ENCODE data around the gene AANAT. TPM values are rescaled to one million over a fixed set of nuclear protein-coding genes. Genes with fewer than 3 reads are reported as not detected.

The AANAT gene
- polyA plus RNA-seq, 4 donors: 0.30 to 0.47 (median 0.38) TPM

DNA sequence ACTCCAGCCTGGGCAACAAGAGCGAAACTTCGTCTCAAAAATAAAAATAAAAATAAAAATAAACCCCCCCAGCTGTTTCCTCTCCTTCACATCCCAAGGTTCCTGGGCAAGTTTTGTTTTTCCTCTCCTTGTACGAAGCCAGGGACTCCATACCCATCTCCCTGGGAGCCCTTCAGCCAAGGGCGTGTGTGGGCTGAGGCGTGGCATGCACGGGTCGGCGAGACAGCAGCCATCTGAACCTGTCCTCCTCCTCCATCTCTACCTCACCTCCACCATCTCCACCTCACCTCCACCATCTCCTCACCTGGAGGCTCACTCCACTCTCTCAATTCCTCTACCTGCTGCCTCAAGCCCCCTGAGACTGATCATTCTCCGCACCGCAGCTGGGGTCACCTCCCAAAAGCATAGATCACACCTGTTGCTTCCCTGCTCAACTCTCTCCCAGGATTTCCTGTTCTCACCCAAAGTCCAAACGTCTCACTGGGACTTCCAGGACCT lies 16.9 kb downstream of the AANAT start:
- DNase-seq (ENCODE audit: low read depth in 4 of 4, low spot score in 2 of 4): no peak

DNA sequence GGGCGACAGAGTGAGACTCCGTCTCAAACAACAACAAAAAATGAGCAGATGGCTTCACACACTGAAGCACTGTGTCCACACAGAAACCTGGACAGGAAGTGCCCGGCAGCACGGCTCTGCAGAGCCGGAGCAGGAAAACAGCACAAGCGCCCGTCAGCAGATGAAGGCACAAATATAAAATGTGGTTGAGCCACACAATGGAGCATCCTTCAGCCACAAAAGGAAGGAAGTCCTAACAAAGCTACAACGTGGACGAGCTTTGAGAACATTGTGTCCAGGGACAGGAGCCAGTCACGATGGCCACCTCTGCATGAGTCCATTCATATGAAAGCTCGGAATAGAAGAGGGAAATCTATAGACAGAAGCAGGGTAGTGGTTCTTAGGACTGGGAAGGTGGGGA lies 18.2 kb downstream of the AANAT start:
- DNase-seq (ENCODE audit: low read depth in 4 of 4, low spot score in 2 of 4): no peak

DNA sequence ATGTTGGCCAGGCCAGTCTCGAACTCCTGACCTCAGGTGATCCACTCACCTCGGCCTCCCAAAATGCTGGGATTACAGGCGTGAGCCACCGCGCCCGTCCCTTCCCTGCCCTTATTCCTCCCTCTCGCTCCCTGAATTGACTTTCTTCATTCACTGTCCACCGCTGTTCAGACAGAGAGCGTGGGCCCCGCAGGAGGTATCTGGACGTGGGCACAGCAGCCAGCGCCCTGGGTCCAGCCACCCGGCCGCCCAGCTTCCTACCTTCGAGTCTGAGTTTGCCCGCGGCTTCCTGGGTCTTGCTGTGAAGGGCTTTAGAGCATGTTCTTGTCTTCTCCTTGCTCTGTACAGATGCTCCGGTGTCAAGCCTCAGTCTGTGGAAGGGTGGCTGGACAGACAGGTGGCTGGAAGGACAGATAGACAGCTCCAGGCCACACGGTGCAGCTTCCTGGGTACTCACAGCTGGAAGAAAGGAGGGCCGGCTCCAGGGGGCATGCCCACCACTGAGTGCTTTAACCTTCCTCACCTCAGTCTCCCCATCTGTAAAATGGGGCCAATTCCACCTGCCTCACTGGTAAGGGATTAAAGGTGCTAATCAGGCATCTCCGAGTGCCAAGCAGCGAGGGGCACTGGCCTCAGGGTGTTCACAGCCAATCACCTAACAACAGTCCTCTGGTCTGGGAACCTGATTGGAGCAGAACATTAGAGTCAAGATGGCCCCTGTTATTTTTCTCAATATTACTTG lies 20.2 kb downstream of the AANAT start:
- DNase-seq (ENCODE audit: low read depth in 4 of 4, low spot score in 2 of 4): no peak

DNA sequence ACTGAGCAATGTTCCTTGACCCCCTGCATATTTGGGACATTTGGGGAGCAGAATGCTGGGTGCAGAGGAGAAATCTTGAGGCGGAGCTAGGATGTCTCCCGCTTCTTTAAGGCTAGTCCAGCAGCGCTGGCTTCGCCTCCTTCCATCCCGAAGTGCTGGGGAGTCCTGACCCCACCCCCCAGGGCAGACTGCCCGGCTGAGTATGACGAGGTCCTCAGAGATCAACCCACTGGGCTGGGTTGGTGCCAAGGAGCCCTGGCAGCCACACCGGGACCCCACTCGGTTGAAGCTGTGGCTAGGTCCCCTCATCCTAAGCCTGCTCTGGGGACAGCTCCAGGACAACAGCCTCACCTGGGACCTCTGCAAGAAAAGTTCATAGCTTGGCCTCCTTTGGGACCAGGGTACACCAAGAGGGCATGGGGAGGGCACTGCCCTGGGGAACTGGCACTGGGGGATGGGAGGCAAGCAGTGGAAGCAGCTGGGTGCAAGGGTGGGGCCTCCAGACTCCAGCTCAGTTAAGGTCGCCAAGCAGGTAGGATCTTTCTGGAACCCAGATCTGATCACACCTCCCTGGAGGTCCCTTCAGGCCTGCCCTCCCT lies 22.8 kb downstream of the AANAT start:
- DNase-seq (ENCODE audit: low read depth in 4 of 4, low spot score in 2 of 4): no peak

DNA sequence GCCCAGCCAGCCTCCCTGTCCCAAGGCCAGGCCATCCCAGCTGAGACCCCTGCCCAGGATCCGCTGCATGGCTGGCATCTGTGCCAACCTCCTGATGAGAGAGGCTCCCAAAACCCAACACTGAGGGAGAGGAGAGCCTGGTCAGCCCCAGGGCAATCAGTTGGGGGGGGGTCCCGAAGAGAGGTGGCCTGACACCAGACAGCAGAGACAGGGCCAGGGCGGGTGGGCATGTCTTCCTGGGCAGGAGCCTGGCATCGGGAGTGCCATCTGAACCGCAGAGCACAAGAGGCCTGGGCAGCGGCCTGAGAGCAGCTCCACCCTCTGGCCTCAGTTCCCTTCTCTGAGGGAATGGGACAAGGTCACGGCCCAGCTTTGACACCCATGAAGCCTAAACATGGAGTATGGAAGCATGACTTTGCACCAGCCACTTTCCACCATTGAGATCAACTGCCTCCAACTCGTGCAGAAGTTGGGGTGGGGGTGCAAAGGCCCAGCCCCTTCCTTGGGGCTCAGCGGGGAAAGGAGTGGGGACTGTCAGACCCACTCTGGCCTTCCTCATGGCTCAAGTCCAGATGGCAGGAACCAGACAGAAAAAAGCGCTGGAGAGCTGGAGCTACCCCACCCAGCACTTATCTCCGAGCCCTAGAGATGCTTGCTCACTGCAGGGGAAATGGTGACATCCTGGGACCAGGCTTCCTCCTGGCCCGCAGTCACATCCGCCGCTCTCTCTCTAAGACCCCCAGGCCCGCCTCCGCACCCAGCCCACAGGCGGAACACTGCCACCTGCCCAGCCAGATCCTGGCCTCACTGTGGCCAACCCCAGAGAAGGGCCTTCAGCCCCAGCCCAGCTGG lies 24.1 kb downstream of the AANAT start:
- DNase-seq (ENCODE audit: low read depth in 4 of 4, low spot score in 2 of 4): no peak

DNA sequence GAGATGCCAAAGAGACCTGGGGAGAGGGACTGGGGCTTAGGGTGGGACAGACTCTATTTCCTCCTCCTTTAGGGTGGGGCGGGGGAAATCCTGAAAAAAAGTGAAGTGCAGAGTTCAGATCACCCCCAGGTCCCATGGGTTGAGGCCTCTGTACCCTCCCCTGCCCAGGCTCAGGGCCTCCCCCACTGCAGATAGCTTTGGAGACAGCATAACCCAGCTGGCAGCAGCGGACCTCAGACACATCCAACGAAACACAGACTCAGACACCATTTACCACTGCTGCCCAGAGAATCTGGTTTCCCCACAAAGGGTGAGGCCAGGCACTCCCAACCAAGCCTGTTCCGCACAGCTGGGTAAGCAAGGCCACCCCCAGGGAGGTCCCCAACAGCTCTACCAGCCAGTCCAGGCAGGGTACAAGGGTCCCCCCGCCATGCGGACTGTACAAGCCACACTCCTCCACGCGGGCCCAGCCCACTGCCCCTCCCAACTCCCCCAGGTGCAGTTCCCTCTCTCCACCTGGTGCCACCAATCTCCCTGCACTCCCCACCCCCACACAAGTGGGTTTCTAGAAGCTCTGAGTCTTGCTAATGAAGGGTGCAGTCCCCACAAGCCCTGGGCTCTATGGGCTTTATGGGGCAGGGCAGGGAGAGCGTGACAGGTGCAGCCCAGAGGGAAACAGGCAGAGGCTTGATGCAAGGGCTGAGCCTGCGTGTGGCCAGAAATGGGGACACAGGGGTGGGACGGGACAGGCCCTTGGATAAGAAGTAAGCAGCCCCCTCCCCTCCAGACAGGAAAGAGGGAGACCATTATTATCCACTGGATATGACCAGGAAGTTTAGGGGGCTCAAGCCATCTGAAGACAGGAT lies 25.0 kb downstream of the AANAT start:
- no peak for DNase-seq (ENCODE audit: low read depth in 4 of 4, low spot score in 2 of 4)

DNA sequence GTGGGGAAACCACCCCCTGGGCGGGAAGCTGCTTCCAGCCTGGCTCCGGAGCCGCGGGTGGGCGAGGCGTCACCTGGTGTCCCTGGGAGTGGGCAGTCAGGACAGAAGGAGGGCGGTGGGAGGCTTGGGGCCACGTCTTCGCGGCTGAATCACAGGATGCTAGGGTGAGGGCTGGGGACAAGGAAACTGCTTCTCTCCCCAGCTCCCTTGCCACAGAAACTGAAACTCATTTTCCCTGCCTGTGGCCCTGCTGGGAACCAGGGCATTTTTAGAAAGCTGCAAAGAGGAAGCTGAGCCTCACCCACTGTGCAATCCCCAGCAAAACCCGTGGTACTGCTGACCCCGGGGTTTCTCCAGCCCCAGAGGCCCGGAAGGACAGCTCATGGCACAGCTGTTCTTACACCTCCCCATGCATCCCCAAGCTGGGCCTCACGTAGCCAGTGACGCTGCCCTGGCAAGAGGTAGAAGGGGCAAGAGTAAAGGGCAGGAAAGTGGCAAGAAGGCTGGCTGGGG lies 25.6 kb downstream of the AANAT start:
- DNase-seq (ENCODE audit: low read depth in 4 of 4, low spot score in 2 of 4): no peak

DNA sequence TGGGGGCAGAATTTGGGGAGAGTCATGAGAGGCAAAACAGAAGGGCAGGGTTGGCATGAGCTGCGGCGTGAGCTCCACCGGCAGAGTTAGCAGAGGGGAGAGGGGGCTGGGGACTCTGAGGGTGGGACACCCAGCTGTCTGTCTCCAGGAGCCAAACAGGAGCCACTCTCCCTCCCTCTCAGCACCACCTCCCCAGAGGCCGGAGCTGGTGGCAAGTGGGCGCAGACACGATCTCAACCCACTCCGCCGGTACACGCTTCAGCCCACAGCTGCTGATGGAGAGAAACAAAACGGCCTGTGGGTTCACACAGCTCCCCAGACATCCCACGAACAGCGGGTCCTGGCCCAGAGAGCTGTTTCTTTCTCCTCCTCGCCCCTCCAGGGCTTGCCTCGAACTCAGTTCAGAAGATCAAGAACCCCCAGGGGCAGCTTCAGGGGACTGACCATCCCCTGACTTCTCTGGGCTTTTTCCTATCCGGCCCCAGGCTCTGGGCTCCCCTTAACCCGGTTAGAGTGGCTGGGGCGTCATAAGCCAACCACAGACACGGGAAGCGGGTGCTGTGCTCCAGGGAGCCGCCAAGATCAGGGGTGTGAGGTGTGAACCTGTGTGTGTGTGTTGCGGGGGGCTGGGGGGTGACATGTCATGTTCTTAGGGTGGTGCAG lies 26.2 kb downstream of the AANAT start:
- no peak for DNase-seq (ENCODE audit: low read depth in 4 of 4, low spot score in 2 of 4)

DNA sequence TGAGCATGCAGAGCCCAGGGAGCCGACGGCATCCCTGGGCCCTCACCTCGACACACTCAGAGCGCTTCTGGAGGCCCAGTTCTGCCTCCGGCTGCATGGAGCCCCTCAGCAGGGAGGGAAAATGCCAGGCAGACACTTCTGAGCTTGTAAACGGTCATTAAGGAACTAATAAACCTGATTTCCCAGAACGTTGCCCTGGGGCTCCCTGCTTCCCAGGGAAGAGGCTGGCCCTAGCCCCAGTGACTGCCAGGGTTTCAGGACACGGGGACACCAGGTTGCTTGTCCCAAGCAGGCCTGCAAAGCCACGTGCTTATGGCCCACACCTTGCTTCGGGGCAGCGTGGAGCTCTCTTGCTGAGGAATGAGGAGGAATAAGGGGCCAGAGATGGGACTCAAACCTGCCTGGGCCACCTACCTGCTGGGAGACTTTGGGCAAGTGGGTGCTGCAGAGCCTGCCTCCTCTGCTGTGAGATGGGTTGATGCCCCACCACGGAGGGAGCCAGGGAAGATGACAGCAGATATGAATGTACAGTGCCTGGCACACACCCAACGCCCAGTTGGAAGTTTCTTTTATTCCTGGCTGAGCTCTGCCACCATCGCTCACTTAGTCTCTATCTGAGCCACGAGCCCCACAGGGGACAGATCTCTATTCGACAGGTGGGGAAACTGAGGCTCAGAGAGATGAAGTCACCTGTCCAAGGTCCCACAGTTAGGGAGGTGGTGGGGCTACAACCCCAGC lies 28.4 kb downstream of the AANAT start:
- DNase-seq (ENCODE audit: low read depth in 4 of 4, low spot score in 2 of 4): no peak

DNA sequence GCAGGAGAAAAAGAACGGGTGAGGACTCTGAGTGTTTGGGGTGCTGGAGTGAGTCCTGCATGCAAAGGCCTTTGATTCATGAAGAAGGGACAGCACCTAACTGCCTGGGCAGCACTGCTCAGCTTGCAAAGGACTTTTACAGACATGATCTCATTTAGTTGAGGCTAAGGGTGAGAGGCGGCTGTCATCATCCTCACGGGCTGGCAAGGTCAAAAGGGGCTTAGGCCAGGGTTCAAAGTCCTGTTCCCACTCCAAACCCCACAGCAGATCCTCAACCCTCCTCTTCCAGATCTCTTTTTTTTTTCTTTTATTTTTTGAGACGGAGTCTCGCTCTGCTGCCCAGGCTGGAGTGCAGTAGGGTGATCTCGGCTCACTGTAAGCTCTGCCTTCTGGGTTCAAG lies 29.1 kb downstream of the AANAT start:
- no peak for DNase-seq (ENCODE audit: low read depth in 4 of 4, low spot score in 2 of 4)

DNA sequence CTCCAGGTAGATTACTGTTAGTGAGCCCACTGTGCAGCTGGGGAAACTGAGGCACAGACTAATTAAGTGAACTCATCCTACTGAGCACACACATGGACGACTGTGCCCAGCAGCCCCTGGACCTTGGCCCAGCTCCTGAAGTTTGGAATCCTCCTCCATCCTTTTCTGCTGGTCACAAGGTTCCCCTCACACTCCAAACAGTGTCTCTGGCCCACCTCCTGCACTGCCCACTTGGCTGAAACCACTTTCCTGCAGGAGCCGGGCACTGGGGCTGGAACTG lies 30.2 kb downstream of the AANAT start:
- DNase-seq (ENCODE audit: low read depth in 4 of 4, low spot score in 2 of 4): no peak

DNA sequence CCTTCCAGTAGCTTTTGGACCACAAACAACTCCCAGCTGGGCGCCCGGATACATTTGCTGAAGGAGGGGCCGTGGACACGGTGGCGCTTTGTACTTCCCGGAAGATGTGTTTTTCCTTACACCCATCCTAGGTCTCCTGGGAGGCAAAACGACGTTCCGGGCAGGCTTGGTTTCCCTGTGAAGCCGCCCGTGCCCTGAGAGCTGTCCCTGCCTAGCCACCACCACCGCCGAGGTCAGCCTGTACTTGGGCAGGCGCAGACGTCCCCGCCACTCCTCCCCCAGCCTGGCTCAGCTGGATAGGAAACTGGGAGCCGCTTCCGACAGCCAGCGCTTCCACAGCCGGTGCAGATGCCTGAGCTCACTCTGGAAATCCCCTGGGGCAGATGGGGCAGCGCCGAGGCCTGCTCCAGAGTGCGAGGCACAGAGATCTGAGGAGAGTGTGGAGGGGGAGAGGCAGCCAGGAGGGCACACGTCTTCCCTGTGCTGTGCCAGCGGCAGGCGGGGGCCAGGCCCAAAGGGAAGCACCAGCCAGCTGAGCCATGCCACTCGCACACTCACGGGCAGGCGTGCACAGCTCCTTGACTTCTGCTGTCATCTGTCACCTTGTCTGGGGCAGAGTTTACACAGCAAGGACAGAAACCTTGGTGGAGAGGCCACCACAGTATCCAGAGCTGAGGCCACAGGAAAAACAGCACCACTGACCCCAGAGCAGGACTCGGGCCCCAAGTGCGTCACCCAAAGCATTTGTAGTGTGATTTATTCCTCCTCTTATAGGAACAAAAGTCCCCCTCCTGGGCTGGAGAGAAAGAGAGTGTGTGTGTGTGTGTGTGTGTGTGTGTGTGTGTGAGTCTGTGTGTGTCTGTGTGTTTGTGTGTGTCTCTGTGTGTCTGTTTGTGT lies 30.8 kb downstream of the AANAT start:
- DNase-seq (ENCODE audit: low read depth in 4 of 4, low spot score in 2 of 4): no peak

DNA sequence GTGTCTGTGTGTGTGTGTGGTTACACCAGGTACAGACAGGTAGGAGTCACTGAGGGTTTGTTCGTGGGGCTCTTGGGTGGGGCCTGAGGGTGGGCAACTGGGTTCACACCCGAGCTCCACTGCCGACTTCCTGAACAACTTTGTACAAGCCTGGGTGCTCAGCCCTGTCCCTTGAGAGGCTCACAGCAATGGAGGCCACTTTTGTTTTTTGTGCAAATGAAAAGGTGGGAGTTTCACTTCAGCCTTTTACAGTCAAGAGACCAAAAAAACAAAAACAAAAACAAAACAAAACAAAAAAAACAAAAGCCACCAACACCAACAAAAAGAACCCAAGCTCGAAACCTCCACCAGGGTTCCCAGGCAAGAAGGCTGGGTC lies 31.5 kb downstream of the AANAT start:
- DNase-seq (ENCODE audit: low read depth in 4 of 4, low spot score in 2 of 4): no peak

DNA sequence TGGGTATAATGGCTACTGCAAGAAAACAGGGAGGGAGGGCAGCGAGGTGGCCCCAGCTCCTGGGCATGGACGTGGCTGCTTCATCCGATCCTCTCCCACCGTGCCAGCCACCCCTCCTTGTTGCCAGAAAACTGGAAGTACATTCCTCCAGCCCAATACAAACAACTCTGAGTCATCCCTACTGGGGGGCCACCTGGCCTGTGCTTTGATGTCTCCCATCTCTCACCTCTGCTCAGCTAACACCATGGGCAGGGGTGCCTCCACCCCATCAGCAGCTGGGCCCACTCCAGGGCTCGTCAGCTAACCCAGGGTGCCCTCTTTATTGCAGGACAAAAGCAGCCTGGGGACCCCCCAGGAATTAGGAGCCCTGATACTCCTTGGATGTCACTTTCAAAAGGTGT lies 31.9 kb downstream of the AANAT start:
- no peak for DNase-seq (ENCODE audit: low read depth in 4 of 4, low spot score in 2 of 4)

DNA sequence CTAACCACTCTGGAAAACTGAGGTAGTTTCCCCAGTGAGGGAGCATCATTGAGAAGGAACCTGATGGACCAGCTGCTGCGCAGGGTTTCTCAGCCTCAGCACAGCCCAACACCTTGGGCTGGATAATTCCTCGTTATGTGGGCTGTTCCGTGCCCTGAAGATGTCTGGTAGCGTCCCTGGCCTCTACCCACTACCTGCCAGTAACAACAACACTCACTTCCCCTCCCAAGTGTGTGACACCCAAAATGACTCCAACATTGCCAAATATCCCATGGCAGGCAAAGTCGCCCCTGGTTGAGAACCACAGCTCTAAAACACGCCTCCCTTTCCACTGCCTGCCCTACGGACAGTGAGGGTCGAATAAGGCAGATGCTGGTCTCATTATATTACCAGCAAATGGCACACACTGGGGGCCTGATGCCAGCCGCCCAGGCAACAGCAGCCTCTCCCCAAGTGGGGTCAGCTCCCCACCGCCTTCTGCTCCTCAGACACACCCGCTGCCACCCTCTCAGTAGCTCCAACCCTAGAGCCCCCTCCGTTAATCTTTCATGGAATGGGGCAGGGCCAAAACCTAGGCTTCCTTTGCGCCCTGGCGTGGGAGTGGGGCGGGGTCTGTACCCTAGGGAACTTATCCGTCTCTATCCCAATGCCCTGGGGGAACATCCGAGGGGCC lies 32.8 kb downstream of the AANAT start:
- no peak for DNase-seq (ENCODE audit: low read depth in 4 of 4, low spot score in 2 of 4)

DNA sequence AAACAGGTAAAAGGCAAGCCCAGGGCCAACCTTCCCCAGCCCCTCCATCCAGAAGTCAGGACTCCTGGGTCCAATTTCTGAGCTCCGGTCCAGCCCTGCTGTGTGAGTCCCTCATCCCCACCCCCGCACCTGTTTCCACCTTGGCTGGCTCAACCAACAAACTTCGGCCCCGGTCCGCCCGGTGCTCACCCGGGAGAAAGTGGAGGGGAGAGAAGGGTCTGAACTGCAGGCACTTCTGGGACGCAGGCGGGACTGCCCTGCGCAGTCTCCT lies 33.3 kb downstream of the AANAT start:
- no peak for DNase-seq (ENCODE audit: low read depth in 4 of 4, low spot score in 2 of 4)

DNA sequence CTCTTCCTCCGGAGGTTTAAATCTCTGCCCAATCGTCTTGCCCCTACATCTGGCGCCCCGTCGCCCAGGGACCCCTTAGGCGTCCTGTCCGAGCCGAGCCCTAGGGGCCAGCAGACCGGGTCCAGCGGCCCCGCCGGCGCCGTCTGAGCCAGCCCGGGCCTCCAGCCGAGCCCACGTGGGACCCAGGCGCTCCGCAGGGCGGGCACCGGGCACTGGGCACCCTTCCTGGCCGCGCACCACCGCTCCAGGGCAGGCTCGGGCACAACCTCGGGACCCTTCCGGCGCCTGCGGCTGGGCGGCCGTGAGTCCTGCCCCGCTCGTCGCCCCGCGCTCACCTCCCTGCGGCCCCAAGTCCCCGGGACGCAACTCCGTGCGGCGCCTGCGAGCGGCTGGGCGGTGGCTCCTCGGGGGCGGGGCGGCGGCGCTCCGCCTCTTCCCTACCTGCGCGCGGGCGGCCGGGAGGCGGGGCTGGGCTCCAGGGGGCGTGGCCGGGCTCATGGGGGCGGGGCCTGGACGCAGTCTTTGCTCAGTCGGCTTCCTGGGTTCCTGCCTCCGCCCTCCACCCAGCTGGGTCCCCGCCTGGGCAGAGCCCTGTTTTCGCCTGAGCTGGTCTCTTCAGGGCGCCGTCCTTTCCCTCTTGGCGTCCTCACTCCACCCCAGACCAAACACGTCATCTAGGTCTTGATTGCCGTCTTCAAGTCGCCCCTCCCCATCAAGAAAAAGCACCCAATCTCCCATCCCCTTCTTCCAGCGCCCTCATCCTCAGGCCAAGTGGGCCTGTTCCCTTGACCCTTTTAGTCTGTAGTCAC lies 33.8 kb downstream of the AANAT start, which contains the start of gene RHBDF2:
Gene RHBDF2, minus strand, starts transcription at position 406 of the 809 bp plus-strand sequence. CDS start 19,899 bp downstream, outside the sequence.
- no peak for DNase-seq (ENCODE audit: low read depth in 4 of 4, low spot score in 2 of 4)
